IPS-20b (cell line): ENCODE results near the gene ESRRB.

ENCODE experiments used
- H3K27ac ChIP-seq: one replicate; pipeline ENCODE4 v1.5.1; 2013; ENCODE audit warnings: low read length
- H3K27me3 ChIP-seq: 2 replicates; pipeline ENCODE4 v1.6.1; 2013; ENCODE audit warnings: mild to moderate bottlenecking, low read length, inconsistent platforms; ENCODE audit not compliant: insufficient read depth
- H3K36me3 ChIP-seq: 2 replicates; pipeline ENCODE4 v1.6.1; 2013; ENCODE audit warnings: low read depth, mild to moderate bottlenecking, inconsistent platforms, low read length, moderate library complexity; ENCODE audit not compliant: insufficient read depth
- H3K4me1 ChIP-seq: 2 replicates; pipeline ENCODE4 v1.6.1; 2013; ENCODE audit warnings: mild to moderate bottlenecking, control low read depth, inconsistent platforms, low read length, moderate library complexity; ENCODE audit not compliant: insufficient read depth
- H3K4me3 ChIP-seq: 2 replicates; pipeline ENCODE4 v1.5.1; 2013; ENCODE audit warnings: mild to moderate bottlenecking, low read length, inconsistent platforms
- H3K9ac ChIP-seq: 2 replicates; pipeline ENCODE4 v1.6.1; 2013; ENCODE audit warnings: low read depth, mild to moderate bottlenecking, inconsistent platforms, low read length, moderate library complexity
- H3K9me3 ChIP-seq: 2 replicates; pipeline ENCODE4 v1.6.1; 2013; ENCODE audit warnings: mild to moderate bottlenecking, low read depth, low read length, inconsistent platforms; ENCODE audit not compliant: insufficient read depth

Gene ESRRB

GRCh38 chr14:76537906-76538647 is 162.1 kb downstream of the ESRRB start:
- H3K27me3 ChIP-seq, result no peaks in the 10 kb centered on the region
- no peak overlapping the region for H3K4me3 ChIP-seq
- H3K4me1 ChIP-seq, result peaks cover 11% of the 10 kb centered on the region; the same call in 1 of the 2 replicates
- no peaks in the 10 kb centered on the region for H3K9me3 ChIP-seq
- no peak overlapping the region for H3K9ac ChIP-seq
- H3K36me3 ChIP-seq, result no peaks in the 10 kb centered on the region
- no peak overlapping the region for H3K27ac ChIP-seq

- Histone ChIP-seq H3K36me3 (no peaks in the 10 kb centered on the region), H3K27me3 (no peaks in the 10 kb centered on the region), H3K9me3 (no peaks in the 10 kb centered on the region), H3K4me1 (peaks cover 8% of the 10 kb centered on the region; the same call in 1 of the 2 replicates), H3K9ac (no peak overlapping the region), H3K27ac (no peak overlapping the region), H3K4me3 (no peak overlapping the region)
Observed at GRCh38 chr14:76538648-76539008, 162.7 kb downstream of the ESRRB start.

GRCh38 chr14:76539130-76539529 is 163.2 kb downstream of the ESRRB start:
- no peaks in the 10 kb centered on the region for H3K9me3 ChIP-seq
- peaks cover 8% of the 10 kb centered on the region; the same call in 1 of the 2 replicates for H3K4me1 ChIP-seq
- no peak overlapping the region for H3K9ac ChIP-seq
- no peak overlapping the region for H3K27ac ChIP-seq
- no peak overlapping the region for H3K4me3 ChIP-seq
- H3K27me3 ChIP-seq, result no peaks in the 10 kb centered on the region
- no peaks in the 10 kb centered on the region for H3K36me3 ChIP-seq

- Histone ChIP-seq H3K4me3 (no peak overlapping the region), H3K9me3 (no peaks in the 10 kb centered on the region), H3K9ac (no peak overlapping the region), H3K36me3 (no peaks in the 10 kb centered on the region), H3K4me1 (peaks cover 8% of the 10 kb centered on the region; the same call in 1 of the 2 replicates), H3K27me3 (no peaks in the 10 kb centered on the region), H3K27ac (no peak overlapping the region)
Observed at GRCh38 chr14:76541594-76542219, 165.8 kb downstream of the ESRRB start.

GRCh38 chr14:76546426-76547221 is 170.7 kb downstream of the ESRRB start:
- Histone ChIP-seq H3K27ac (no peak overlapping the region), H3K9me3 (no peaks in the 10 kb centered on the region), H3K4me3 (no peak overlapping the region), H3K36me3 (no peaks in the 10 kb centered on the region), H3K27me3 (no peaks in the 10 kb centered on the region), H3K9ac (no peak overlapping the region), H3K4me1 (peaks cover 11% of the 10 kb centered on the region; the same call in 1 of the 2 replicates)

GRCh38 chr14:76547831-76548230 is 171.9 kb downstream of the ESRRB start:
- no peaks in the 10 kb centered on the region for H3K36me3 ChIP-seq
- no peak overlapping the region for H3K27ac ChIP-seq
- H3K4me3 ChIP-seq, result no peak overlapping the region
- H3K9ac ChIP-seq, result no peak overlapping the region
- H3K9me3 ChIP-seq, result no peaks in the 10 kb centered on the region
- H3K27me3 ChIP-seq, result no peaks in the 10 kb centered on the region
- peaks cover 11% of the 10 kb centered on the region; the same call in 1 of the 2 replicates for H3K4me1 ChIP-seq

- Histone ChIP-seq H3K9ac (no peak overlapping the region), H3K4me1 (peaks cover 11% of the 10 kb centered on the region; the same call in 1 of the 2 replicates), H3K9me3 (no peaks in the 10 kb centered on the region), H3K27ac (no peak overlapping the region), H3K4me3 (no peak overlapping the region), H3K27me3 (no peaks in the 10 kb centered on the region), H3K36me3 (no peaks in the 10 kb centered on the region)
Observed at GRCh38 chr14:76550534-76550933, 174.6 kb downstream of the ESRRB start.

GRCh38 chr14:76551116-76551515 is 175.2 kb downstream of the ESRRB start:
- no peak overlapping the region for H3K9ac ChIP-seq
- no peaks in the 10 kb centered on the region for H3K36me3 ChIP-seq
- H3K4me3 ChIP-seq, result no peak overlapping the region
- peaks cover 11% of the 10 kb centered on the region; the same call in 1 of the 2 replicates for H3K4me1 ChIP-seq
- H3K27me3 ChIP-seq, result no peaks in the 10 kb centered on the region
- H3K27ac ChIP-seq, result no peak overlapping the region
- H3K9me3 ChIP-seq, result no peaks in the 10 kb centered on the region
